HepG2 (cell line): ENCODE measurements around the gene EIF2S2. TPM values are rescaled to one million over a fixed set of nuclear protein-coding genes. Genes with fewer than 3 reads are reported as not detected.
A peak's percentile ranks its signal among the peaks of the same experiment; 100 is the strongest.

Experiments used
- ARNT ChIP-seq: fragments of 450-650 bp; IDR thresholded peaks from 2 replicates; pipeline ENCODE4 v1.6.1; 2017
- FUBP1 ChIP-seq: sonication (generic); formaldehyde crosslinking; IDR thresholded peaks from 2 replicates; pipeline ENCODE4 v1.5.1; 2020; ENCODE audit warnings: missing genetic modification reagents, mild to moderate bottlenecking, borderline replicate concordance
- HBP1 ChIP-seq: IDR thresholded peaks from 2 replicates; pipeline ENCODE4 v1.6.1; 2016; ENCODE audit warnings: low read depth, control low read depth
- MED8 ChIP-seq: sonication (generic); formaldehyde crosslinking; IDR thresholded peaks from 2 replicates; pipeline ENCODE4 v1.8.1; 2023; ENCODE audit warnings: mild to moderate bottlenecking, missing genetic modification reagents; ENCODE audit not compliant: insufficient replicate concordance
- NR2F1 ChIP-seq, 2 experiments: fragments of 450-650 bp in 1 of 2; formaldehyde crosslinking in 1 of 2; IDR thresholded peaks; 2 replicates each; pipeline versions ENCODE4 v1.5.0 to v1.6.1; 2016 to 2020; ENCODE audit warnings: mild to moderate bottlenecking in 1 of 2, missing compliant biosample characterization in 1 of 2, missing genetic modification reagents in 1 of 2, moderate library complexity in 1 of 2
- PHF8 ChIP-seq: sonication (generic); formaldehyde crosslinking; IDR thresholded peaks from 2 replicates; pipeline ENCODE4 v1.5.0; 2020; ENCODE audit warnings: missing genetic modification reagents
- STAG1 ChIP-seq: sonication (generic); formaldehyde crosslinking; IDR thresholded peaks from 2 replicates; pipeline ENCODE4 v1.4.0; 2020; ENCODE audit warnings: missing genetic modification reagents
- U2AF2 ChIP-seq: fragments of 200-400 bp; formaldehyde crosslinking; IDR thresholded peaks from 2 replicates; pipeline ENCODE4 v1.6.1; 2017; ENCODE audit warnings: low read depth, mild to moderate bottlenecking, low read length
- ZNF569 ChIP-seq: sonication (generic); formaldehyde crosslinking; IDR thresholded peaks from 2 replicates; pipeline ENCODE4 v1.5.0; 2020; ENCODE audit warnings: mild to moderate bottlenecking, missing genetic modification reagents, moderate library complexity, borderline replicate concordance
- polyA plus RNA-seq, 8 experiments: library from polyadenylated mRNA; depleted of rRNA in 3 of 8; stranded (reverse) in 7 of 8; unstranded in 1 of 8; fragments of >200 nt; fragmentation: Illumina TruSeq in 4 of 8; extraction: Trizol in 4 of 8; gene quantifications; 2 replicates each; pipeline versions ENCODE4 v1.2.1 to v1.2.3, GENCODE V29; 2011 to 2016; ENCODE audit warnings: low read depth in 4 of 8, missing spikeins in 1 of 8, mixed read lengths in 1 of 8; ENCODE audit not compliant: insufficient read depth in 1 of 8
- total RNA-seq, 5 experiments: library from RNA; depleted of rRNA; stranded (reverse); fragments of >200 nt; fragmentation: Illumina TruSeq; extraction: Trizol; gene quantifications; 2 replicates each; pipeline ENCODE4 v1.2.3, GENCODE V29; 2016; ENCODE audit warnings: low read depth in 1 of 5
- TF ChIP-seq, protein P1 (sequence below): IDR thresholded peaks from 2 replicates; pipeline ENCODE4 v1.6.1; 2012; ENCODE audit warnings: low read length, improper control_type of control experiment
- TF ChIP-seq, protein P2 (sequence below): sonication (generic); formaldehyde crosslinking; IDR thresholded peaks from 2 replicates; pipeline ENCODE4 v1.4.0; 2020; ENCODE audit warnings: mild to moderate bottlenecking, missing genetic modification reagents, borderline replicate concordance

The EIF2S2 gene
- total and polyA plus RNA-seq, 2 of the 13 experiments (the other 11 are each of a cell fraction or from before 2014, with no cell fraction given), result 126 to 213 TPM

GRCh38 chr20:34111702-34112599 lies at the start of gene EIF2S2 (continued):
- peak; percentile 90; the same call in 1 of the 2 replicates for TF ChIP-seq HBP1 (CRISPR knock-in tag)
- TF ChIP-seq PHF8, result peak; percentile 100
- TF ChIP-seq, protein P1, sequence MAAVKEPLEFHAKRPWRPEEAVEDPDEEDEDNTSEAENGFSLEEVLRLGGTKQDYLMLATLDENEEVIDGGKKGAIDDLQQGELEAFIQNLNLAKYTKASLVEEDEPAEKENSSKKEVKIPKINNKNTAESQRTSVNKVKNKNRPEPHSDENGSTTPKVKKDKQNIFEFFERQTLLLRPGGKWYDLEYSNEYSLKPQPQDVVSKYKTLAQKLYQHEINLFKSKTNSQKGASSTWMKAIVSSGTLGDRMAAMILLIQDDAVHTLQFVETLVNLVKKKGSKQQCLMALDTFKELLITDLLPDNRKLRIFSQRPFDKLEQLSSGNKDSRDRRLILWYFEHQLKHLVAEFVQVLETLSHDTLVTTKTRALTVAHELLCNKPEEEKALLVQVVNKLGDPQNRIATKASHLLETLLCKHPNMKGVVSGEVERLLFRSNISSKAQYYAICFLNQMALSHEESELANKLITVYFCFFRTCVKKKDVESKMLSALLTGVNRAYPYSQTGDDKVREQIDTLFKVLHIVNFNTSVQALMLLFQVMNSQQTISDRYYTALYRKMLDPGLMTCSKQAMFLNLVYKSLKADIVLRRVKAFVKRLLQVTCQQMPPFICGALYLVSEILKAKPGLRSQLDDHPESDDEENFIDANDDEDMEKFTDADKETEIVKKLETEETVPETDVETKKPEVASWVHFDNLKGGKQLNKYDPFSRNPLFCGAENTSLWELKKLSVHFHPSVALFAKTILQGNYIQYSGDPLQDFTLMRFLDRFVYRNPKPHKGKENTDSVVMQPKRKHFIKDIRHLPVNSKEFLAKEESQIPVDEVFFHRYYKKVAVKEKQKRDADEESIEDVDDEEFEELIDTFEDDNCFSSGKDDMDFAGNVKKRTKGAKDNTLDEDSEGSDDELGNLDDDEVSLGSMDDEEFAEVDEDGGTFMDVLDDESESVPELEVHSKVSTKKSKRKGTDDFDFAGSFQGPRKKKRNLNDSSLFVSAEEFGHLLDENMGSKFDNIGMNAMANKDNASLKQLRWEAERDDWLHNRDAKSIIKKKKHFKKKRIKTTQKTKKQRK, result no peak
- TF ChIP-seq U2AF2, result peak; percentile 58; the same call in 1 of the 2 replicates
- TF ChIP-seq MED8 (CRISPR knock-in tag), result peak; percentile 83
- TF ChIP-seq STAG1 (CRISPR knock-in tag), result no peak
- TF ChIP-seq, protein P2, sequence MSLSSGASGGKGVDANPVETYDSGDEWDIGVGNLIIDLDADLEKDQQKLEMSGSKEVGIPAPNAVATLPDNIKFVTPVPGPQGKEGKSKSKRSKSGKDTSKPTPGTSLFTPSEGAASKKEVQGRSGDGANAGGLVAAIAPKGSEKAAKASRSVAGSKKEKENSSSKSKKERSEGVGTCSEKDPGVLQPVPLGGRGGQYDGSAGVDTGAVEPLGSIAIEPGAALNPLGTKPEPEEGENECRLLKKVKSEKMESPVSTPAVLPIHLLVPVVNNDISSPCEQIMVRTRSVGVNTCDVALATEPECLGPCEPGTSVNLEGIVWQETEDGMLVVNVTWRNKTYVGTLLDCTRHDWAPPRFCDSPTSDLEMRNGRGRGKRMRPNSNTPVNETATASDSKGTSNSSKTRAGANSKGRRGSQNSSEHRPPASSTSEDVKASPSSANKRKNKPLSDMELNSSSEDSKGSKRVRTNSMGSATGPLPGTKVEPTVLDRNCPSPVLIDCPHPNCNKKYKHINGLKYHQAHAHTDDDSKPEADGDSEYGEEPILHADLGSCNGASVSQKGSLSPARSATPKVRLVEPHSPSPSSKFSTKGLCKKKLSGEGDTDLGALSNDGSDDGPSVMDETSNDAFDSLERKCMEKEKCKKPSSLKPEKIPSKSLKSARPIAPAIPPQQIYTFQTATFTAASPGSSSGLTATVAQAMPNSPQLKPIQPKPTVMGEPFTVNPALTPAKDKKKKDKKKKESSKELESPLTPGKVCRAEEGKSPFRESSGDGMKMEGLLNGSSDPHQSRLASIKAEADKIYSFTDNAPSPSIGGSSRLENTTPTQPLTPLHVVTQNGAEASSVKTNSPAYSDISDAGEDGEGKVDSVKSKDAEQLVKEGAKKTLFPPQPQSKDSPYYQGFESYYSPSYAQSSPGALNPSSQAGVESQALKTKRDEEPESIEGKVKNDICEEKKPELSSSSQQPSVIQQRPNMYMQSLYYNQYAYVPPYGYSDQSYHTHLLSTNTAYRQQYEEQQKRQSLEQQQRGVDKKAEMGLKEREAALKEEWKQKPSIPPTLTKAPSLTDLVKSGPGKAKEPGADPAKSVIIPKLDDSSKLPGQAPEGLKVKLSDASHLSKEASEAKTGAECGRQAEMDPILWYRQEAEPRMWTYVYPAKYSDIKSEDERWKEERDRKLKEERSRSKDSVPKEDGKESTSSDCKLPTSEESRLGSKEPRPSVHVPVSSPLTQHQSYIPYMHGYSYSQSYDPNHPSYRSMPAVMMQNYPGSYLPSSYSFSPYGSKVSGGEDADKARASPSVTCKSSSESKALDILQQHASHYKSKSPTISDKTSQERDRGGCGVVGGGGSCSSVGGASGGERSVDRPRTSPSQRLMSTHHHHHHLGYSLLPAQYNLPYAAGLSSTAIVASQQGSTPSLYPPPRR (CRISPR knock-in tag), result peak; percentile 71
- TF ChIP-seq ARNT, result no peak
- peak in 1 of 2 experiments; percentile 46; a peak in 1 of 4 replicates for TF ChIP-seq NR2F1 (CRISPR knock-in tag; IDR thresholded peaks at IDR 0.05)
- peak; percentile 44; the same call in 1 of the 2 replicates for TF ChIP-seq FUBP1
- peak; percentile 20; the same call in 1 of the 2 replicates for TF ChIP-seq ZNF569 (CRISPR knock-in tag)
